HEK293T (cell line): ENCODE measurements around the gene H2AZ1.

Experiments used
- ARNT ChIP-seq: fragments of 450-650 bp; IDR thresholded peaks from 2 replicates; pipeline ENCODE4 v1.6.1; 2017; ENCODE audit warnings: mild to moderate bottlenecking
- BHLHE40 ChIP-seq: fragments of 450-650 bp; IDR thresholded peaks from 2 replicates; pipeline ENCODE4 v1.6.1; 2016; ENCODE audit warnings: mild to moderate bottlenecking, moderate library complexity, borderline replicate concordance
- CTBP1 ChIP-seq: fragments of 450-650 bp; IDR thresholded peaks from 2 replicates; pipeline ENCODE4 v1.6.1; 2016; ENCODE audit warnings: borderline replicate concordance
- ELF4 ChIP-seq: fragments of 450-650 bp; IDR thresholded peaks from 2 replicates; pipeline ENCODE4 v1.6.1; 2017; ENCODE audit warnings: antibody characterized with exemption
- FOXK2 ChIP-seq: fragments of 450-650 bp; IDR thresholded peaks from 2 replicates; pipeline ENCODE4 v1.6.1; 2016; ENCODE audit warnings: mild to moderate bottlenecking
- FOXM1 ChIP-seq: fragments of 450-650 bp; IDR thresholded peaks from 2 replicates; pipeline ENCODE4 v1.6.1; 2017; ENCODE audit warnings: mild to moderate bottlenecking, borderline replicate concordance
- HDGF ChIP-seq: fragments of 450-650 bp; IDR thresholded peaks from 2 replicates; pipeline ENCODE4 v1.6.1; 2017; ENCODE audit warnings: antibody characterized with exemption, borderline replicate concordance
- NFRKB ChIP-seq: fragments of 450-650 bp; IDR thresholded peaks from 2 replicates; pipeline ENCODE4 v1.6.1; 2016; ENCODE audit warnings: mild to moderate bottlenecking, moderate library complexity
- SP1 ChIP-seq: fragments of 450-650 bp; IDR thresholded peaks from 2 replicates; pipeline ENCODE4 v1.6.1; 2017
- SUZ12 ChIP-seq: fragments of 450-650 bp; IDR thresholded peaks from 2 replicates; pipeline ENCODE4 v1.6.1; 2016; ENCODE audit warnings: mild to moderate bottlenecking
- TARDBP ChIP-seq: fragments of 450-650 bp; IDR thresholded peaks from 2 replicates; pipeline ENCODE4 v1.6.1; 2016
- ZNF384 ChIP-seq: fragments of 450-650 bp; IDR thresholded peaks from 2 replicates; pipeline ENCODE4 v1.6.1; 2016
- TF ChIP-seq, protein P1 (sequence below): fragments of 450-650 bp; IDR thresholded peaks from 2 replicates; pipeline ENCODE4 v1.6.1; 2016

DNA sequence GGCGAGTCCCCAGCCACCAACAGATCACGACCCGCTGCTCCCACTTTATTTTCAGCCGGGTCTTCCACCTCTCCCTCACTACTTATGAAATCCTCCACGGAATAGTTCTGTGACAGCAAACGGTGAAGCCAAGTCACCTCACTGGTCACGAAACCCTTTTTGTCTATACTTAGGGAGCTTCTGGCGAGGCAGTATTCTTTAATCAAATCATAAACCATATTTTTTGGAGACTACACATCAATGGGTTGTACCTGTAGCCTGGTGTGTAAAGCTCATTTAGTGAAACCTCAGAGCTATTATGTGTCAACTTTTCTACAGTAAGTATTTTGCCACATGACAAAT is 809 bp upstream of the H2AZ1 start:
- TF ChIP-seq NFRKB (no peak), ELF4 (no peak), SP1 (no peak), TARDBP (no peak), ZNF384 (no peak), FOXK2 (no peak), ARNT (no peak), FOXM1 (no peak), CTBP1 (no peak), SUZ12 (no peak), BHLHE40 (no peak), HDGF (no peak)
- TF ChIP-seq, protein P1, sequence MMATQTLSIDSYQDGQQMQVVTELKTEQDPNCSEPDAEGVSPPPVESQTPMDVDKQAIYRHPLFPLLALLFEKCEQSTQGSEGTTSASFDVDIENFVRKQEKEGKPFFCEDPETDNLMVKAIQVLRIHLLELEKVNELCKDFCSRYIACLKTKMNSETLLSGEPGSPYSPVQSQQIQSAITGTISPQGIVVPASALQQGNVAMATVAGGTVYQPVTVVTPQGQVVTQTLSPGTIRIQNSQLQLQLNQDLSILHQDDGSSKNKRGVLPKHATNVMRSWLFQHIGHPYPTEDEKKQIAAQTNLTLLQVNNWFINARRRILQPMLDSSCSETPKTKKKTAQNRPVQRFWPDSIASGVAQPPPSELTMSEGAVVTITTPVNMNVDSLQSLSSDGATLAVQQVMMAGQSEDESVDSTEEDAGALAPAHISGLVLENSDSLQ = no peak
